A549 (cell line): ENCODE results near the gene LRRIQ4.
A peak's percentile ranks its signal among the peaks of the same experiment; 100 is the strongest.

ENCODE experiments used
- CTCF ChIP-seq: fragments of >200 bp; sonication (Bioruptor Twin); formaldehyde crosslinking; IDR thresholded peaks from 3 replicates; pipeline ENCODE4 v1.5.1; 2016
- HDAC2 ChIP-seq: fragments of 200-600 bp; sonication (generic); IDR thresholded peaks from 2 replicates; pipeline ENCODE4 v1.6.1; 2016
- MAZ ChIP-seq: fragments of 150-350 bp; IDR thresholded peaks from 2 replicates; pipeline ENCODE4 v1.6.1; 2014; ENCODE audit warnings: antibody characterized with exemption, low read depth, low read length, borderline replicate concordance
- POLR2A ChIP-seq: IDR thresholded peaks from 2 replicates; pipeline ENCODE4 v1.6.1; 2012; ENCODE audit warnings: mild to moderate bottlenecking, low read length
- POLR2AphosphoS2 ChIP-seq: conservative IDR thresholded peaks from 2 replicates; pipeline ENCODE4 v1.6.1; 2012; ENCODE audit warnings: low read length, improper control_type of control experiment, inconsistent platforms
- RFX5 ChIP-seq: fragments of 450-650 bp; IDR thresholded peaks from 2 replicates; pipeline ENCODE4 v1.7.1; 2014; ENCODE audit warnings: antibody characterized with exemption, mild to moderate bottlenecking, moderate library complexity

GRCh38 chr3:169863458-169863899 lies 50.8 kb downstream of the LRRIQ4 start:
- TF ChIP-seq CTCF (peak; percentile 91), MAZ (no peak), HDAC2 (no peak), POLR2A (no peak), POLR2AphosphoS2 (no peak), RFX5 (no peak)
